ENCODE results near the gene KCP. TPM values are rescaled to one million over a fixed set of nuclear protein-coding genes. Genes with fewer than 3 reads are reported as not detected.

Gene KCP
- total and polyA plus RNA-seq, 8 donors, result 1.5 to 9.8 (median 7.0) TPM

GRCh38 chr7:128893251-128894100 lies 17.0 kb downstream of the KCP start:
- TF ChIP-seq CTCF (IDR thresholded peaks at IDR 0.05), result no peak
- H3K4me1 ChIP-seq, result peaks cover 0 to 8% of the 10 kb centered on the region in 2 donors
- intact Hi-C loops (cut with DNase I), result no loop called here
- ATAC-seq (peak; percentile 53), DNase-seq (peak in 1 of 4 donors; percentile 72)
- no peak overlapping the region for H3K4me3 ChIP-seq
- peaks cover 0 to 49% of the 10 kb centered on the region in 2 donors for H3K27me3 ChIP-seq
- no peak overlapping the region for H3K27ac ChIP-seq
- H3K9me3 ChIP-seq, result no peaks in the 10 kb centered on the region
- no peaks in the 10 kb centered on the region for H3K36me3 ChIP-seq

GRCh38 chr7:128892521-128893250 lies 17.8 kb downstream of the KCP start:
- peaks cover 0 to 49% of the 10 kb centered on the region in 2 donors for H3K27me3 ChIP-seq
- no peak for ATAC-seq
- H3K36me3 ChIP-seq, result no peaks in the 10 kb centered on the region
- no peaks in the 10 kb centered on the region for H3K9me3 ChIP-seq
- no peak for DNase-seq
- intact Hi-C loops (cut with DNase I), result no loop called here
- no peak overlapping the region for H3K4me3 ChIP-seq
- H3K4me1 ChIP-seq, result peaks cover 0 to 8% of the 10 kb centered on the region in 2 donors
- no peak overlapping the region for H3K27ac ChIP-seq
- no peak for TF ChIP-seq CTCF (IDR thresholded peaks at IDR 0.05)

- Histone ChIP-seq H3K9me3 (no peaks in the 10 kb centered on the region), H3K4me3 (no peak overlapping the region), H3K4me1 (peaks cover 0 to 8% of the 10 kb centered on the region in 2 donors), H3K36me3 (no peaks in the 10 kb centered on the region), H3K27ac (no peak overlapping the region), H3K27me3 (peaks cover 0 to 51% of the 10 kb centered on the region in 2 donors)
- intact Hi-C loops (cut with DNase I), result no loop called here
- TF ChIP-seq CTCF (IDR thresholded peaks at IDR 0.05), result no peak
- no peak for ATAC-seq
- DNase-seq, result no peak
Measured at GRCh38 chr7:128891942-128892269, 18.6 kb downstream of the KCP start.

- Histone ChIP-seq H3K27ac (no peak overlapping the region), H3K4me3 (peak overlapping the region in 1 of 2 donors; percentile 25), H3K4me1 (peaks cover 0 to 8% of the 10 kb centered on the region in 2 donors), H3K9me3 (no peaks in the 10 kb centered on the region), H3K27me3 (peaks cover 0 to 57% of the 10 kb centered on the region in 2 donors), H3K36me3 (no peaks in the 10 kb centered on the region)
- intact Hi-C loops (cut with DNase I), result no loop called here
- ATAC-seq (peak; percentile 24), DNase-seq (no peak)
- TF ChIP-seq CTCF (IDR thresholded peaks at IDR 0.05), result no peak
Measured at GRCh38 chr7:128891110-128891941, 19.2 kb downstream of the KCP start.
